ENCODE results near the gene CHST12.
"Not testable (repeated sequence)": the region's sequence is repeated elsewhere in the genome, so short reads cannot be mapped to it uniquely, and the experiment has no call there.

The CHST12 gene

DNA sequence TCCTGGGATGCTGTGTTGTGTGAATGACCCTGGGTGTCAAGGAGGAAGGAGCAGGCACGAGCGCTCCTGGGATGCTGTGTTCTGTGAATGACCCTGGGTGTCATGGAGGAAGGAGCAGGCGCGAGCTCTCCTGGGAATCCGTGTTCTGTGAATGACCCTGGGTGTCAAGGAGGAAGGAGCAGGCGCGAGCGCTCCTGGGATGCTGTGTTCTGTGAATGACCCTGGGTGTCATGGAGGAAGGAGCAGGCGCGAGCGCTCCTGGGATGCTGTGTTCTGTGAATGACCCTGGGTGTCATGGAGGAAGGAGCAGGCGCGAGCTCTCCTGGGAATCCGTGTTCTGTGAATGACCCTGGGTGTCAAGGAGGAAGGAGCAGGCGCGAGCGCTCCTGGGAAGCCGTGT, 25.9 kb upstream of the CHST12 start:
- DNase-seq (ENCODE audit: low read depth in 4 of 4, low spot score in 1 of 4): not testable (repeated sequence)

DNA sequence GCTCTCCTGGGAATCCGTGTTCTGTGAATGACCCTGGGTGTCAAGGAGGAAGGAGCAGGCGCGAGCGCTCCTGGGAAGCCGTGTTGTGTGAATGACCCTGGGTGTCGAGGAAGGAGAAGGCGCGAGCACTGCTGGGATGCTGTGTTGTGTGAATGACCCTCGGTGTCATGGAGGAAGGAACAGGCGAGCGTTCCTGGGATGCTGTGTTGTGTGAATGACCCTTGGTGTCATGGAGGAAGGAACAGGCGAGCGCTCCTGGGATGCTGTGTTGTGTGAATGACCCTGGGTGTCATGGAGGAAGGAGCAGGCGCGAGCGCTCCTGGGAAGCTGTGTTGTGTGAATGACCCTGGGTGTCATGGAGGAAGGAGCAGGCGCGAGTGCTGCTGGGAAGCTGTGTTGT, 25.3 kb upstream of the CHST12 start:
- DNase-seq (ENCODE audit: low read depth in 4 of 4, low spot score in 1 of 4): not testable (repeated sequence)

- DNase-seq (ENCODE audit: low read depth in 4 of 4, low spot score in 1 of 4): no peak
Measured at GRCh38 chr7:2379161-2379560, 24.2 kb upstream of the CHST12 start.

- DNase-seq (ENCODE audit: low read depth in 4 of 4, low spot score in 1 of 4): no peak
Measured at GRCh38 chr7:2379821-2380450, 23.5 kb upstream of the CHST12 start.

DNA sequence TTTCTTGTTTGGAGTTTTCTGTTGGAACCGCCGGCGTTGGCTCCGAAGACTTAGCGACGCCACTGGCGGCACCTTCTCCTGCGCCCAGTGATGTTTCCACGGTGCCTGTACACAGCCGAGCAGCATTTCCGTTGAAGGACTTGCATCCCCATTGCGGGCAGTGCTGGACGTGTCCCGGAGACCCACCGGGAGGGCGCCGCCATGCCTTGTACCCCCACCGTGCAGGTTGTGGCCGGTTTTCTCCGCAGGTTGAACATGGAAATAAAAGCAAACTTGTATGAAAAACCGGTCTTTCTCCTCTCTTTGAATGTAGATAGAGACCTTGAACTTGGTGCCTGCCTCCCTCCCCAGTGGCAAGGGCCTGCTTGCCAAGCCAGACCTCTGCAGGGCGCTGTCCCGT, 22.9 kb upstream of the CHST12 start:
- no peak for DNase-seq (ENCODE audit: low read depth in 4 of 4, low spot score in 1 of 4)

DNA sequence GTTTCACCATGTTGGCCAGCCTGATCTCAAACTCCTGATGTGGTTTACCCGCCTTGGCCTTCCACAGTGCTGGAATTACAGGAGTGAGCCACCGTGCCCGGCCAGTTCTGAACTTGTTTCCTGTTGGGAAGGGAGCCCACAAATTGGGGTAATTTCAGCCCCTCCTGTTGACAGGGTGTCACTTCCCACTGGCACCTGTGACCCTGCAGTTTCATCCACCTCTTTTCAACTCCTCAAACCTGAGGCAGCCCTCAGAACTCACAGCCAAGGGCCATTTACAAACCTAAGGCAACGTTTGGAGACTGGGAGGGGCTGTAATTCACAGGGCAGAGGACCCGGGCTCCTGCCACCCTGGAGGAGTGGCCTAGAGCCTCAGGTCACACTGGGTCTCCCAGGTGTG, 22.2 kb upstream of the CHST12 start:
- DNase-seq (ENCODE audit: low read depth in 4 of 4, low spot score in 1 of 4): no peak

GRCh38 chr7:2381881-2382509, 21.4 kb upstream of the CHST12 start:
- no peak for DNase-seq (ENCODE audit: low read depth in 4 of 4, low spot score in 1 of 4)

- no peak for DNase-seq (ENCODE audit: low read depth in 4 of 4, low spot score in 1 of 4)
Measured at GRCh38 chr7:2383543-2384274, 19.7 kb upstream of the CHST12 start.

GRCh38 chr7:2384354-2385243, 18.8 kb upstream of the CHST12 start:
- DNase-seq (ENCODE audit: low read depth in 4 of 4, low spot score in 1 of 4): no peak

- not testable (repeated sequence) for DNase-seq (ENCODE audit: low read depth in 4 of 4, low spot score in 1 of 4)
Measured at GRCh38 chr7:2386122-2386521, 17.3 kb upstream of the CHST12 start.

GRCh38 chr7:2386964-2387669, 16.3 kb upstream of the CHST12 start:
- no peak for DNase-seq (ENCODE audit: low read depth in 4 of 4, low spot score in 1 of 4)

GRCh38 chr7:2387897-2388636, 15.3 kb upstream of the CHST12 start:
- no peak for DNase-seq (ENCODE audit: low read depth in 4 of 4, low spot score in 1 of 4)

- no peak for DNase-seq (ENCODE audit: low read depth in 4 of 4, low spot score in 1 of 4)
Measured at GRCh38 chr7:2388637-2388954, 14.8 kb upstream of the CHST12 start.

- DNase-seq (ENCODE audit: low read depth in 4 of 4, low spot score in 1 of 4): not testable (repeated sequence)
Measured at GRCh38 chr7:2390020-2390816, 13.2 kb upstream of the CHST12 start.

DNA sequence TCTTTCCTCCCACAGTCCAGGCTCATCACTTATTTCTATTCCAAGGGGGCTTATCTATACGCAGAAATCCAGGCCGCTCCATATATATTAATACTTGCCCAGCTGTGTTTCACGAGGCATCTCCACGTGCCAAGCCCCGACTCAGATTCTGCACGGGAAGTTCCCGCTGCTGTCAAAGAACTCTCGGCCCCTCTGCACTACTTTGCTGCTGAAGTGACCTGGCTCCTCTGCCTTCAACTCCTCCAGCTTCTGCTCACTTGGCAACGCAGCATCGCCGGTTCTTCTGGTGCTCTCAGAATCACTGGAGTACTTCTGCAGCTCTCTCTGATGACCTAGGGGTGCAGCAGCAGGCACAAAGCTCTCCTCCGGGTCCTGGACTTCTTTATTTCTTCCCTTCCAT, 9.7 kb upstream of the CHST12 start:
- DNase-seq (ENCODE audit: low read depth in 4 of 4, low spot score in 1 of 4): no peak

DNA sequence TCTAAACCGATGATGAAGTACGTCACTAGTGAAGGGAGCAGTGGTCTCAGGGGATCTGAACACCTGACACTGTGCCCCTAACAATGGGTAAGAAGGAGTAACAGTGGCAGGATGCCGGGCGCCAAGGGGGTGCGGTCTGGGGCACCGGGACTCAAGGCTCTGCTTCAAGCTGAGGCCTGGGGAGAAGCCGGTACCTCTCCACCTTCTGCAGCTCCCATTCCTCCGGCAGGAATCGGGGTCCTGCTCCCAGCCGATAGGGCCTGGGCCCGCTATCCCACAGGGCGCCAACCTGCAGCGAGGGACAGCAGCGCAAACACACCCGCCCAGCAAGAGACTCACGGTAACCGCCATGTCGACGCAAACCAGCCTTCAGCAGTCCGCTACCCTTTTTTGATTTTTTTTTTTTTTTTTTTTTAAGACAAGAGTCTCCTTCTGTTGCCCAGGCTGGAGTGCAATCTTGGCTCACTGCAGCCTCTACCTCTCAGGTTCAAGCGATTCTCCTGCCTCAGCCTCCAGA, 8.8 kb upstream of the CHST12 start:
- no peak for DNase-seq (ENCODE audit: low read depth in 4 of 4, low spot score in 1 of 4)

DNA sequence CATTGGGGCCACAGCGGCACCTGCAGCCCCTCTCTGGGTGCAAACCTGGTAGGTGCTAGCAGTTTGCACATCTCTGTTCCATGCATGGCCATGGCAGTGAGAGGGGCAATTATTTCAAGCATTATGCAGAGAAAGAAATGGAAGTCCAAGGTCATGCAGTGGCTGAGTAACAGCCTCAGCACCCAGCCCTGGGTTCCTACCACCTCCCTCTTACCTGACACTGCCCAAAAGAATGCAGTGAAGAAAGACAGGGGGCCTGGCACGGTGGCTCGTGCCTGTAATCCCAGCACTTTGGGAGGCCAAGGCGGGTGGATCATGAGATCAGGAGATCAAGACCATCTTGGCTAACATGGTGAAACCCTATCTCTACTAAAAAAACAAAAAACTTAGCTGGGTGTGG, 4.9 kb upstream of the CHST12 start:
- DNase-seq (ENCODE audit: low read depth in 4 of 4, low spot score in 1 of 4): no peak

DNA sequence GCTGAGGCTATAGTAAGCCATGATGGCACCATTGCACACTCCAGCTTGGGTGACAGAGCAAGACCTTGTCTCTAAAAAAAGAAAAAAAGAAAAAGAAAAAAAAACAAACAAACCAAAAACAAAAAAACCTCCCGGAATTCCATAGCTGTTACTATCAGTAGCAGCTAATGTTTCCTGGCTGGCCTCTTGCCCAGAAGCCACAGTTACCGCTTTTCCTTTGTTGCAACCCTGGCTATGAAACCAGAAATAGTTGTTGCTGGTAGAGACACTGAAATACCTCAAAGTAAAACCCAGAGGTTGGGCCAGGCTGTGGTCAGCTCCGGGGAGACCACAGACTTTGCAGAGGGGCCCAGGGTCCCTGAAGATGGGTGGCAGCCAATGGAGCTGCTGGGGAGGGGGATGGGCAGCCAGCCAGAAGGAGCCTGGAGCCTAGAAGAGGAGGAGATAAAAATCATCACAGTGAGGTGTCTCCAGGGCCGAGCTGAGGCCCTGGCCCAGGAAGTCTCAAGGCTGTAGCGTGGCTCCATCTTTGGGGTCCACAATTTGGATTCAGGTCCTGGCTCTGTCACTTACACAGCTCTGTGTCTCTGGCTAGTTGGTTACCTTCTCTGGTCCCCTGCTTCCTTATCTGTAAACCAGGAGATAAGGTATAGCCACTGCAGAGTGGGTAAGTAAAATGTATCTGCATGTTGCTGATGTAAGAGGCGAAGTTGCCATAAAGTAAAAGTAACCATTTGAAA, 3.4 kb upstream of the CHST12 start:
- no peak for DNase-seq (ENCODE audit: low read depth in 4 of 4, low spot score in 1 of 4)

GRCh38 chr7:2402687-2403013, 761 bp upstream of the CHST12 start:
- no peak for DNase-seq (ENCODE audit: low read depth in 4 of 4, low spot score in 1 of 4)

Data from stimulated activated CD4-positive, alpha-beta T cell treated with anti-CD3 and anti-CD28 coated beads, Interleukin-1b, Interleukin-23, amount 100 ng/mL, for 24 hours (primary cell).